Hepatocyte (in vitro differentiated cells): ENCODE data around the gene AP3B2.

ENCODE experiments used
- EZH2 ChIP-seq: fragments of 200-600 bp; sonication (generic); IDR thresholded peaks from 2 replicates; pipeline ENCODE4 v1.6.1; 2016; ENCODE audit warnings: antibody characterized with exemption, mild to moderate bottlenecking, borderline replicate concordance
- TF ChIP-seq, protein P1 (sequence below): fragments of 200-600 bp; sonication (generic); IDR thresholded peaks from 2 replicates; pipeline ENCODE4 v1.5.1; 2016; ENCODE audit warnings: antibody characterized with exemption, mild to moderate bottlenecking; ENCODE audit not compliant: poor library complexity

DNA sequence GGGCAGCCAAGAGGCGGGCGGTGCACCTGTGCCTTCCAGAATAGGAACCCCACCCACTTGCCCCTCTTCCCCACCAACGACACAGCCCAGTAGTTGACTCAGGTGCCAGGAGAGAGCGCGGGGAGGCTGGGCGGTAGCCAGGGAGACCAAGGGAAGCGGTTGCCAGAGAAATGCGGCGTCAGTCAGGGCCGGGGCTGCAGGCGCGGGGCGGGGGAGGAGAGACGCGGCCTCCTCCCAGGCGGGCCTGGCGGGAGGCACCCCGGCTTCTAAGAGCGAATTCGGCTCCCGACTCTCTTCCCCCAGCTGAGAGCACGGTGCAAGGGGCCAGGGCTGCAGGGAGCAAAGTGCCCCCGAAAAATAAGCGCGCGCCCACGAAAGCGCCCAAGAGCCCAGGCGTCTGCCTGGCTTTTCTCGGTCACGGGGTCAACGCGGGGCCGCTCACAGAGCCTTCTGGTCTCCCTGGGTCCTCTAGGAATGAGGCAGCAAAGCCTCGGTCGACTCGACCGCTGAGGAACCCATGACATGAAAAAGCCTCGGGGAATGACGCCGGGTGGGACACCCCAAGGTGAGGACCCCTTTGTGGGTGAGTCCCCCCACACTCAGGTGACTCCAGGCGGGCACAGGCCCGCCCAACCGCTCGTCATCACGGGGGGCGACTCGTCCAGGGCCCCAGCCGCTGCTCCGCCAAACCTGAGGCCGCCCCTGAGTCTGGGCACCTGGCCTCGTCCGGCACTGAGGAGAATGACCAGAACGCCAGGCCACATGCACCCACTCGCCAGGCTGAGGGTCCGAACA lies 63.2 kb downstream of the AP3B2 start:
- TF ChIP-seq, protein P1, sequence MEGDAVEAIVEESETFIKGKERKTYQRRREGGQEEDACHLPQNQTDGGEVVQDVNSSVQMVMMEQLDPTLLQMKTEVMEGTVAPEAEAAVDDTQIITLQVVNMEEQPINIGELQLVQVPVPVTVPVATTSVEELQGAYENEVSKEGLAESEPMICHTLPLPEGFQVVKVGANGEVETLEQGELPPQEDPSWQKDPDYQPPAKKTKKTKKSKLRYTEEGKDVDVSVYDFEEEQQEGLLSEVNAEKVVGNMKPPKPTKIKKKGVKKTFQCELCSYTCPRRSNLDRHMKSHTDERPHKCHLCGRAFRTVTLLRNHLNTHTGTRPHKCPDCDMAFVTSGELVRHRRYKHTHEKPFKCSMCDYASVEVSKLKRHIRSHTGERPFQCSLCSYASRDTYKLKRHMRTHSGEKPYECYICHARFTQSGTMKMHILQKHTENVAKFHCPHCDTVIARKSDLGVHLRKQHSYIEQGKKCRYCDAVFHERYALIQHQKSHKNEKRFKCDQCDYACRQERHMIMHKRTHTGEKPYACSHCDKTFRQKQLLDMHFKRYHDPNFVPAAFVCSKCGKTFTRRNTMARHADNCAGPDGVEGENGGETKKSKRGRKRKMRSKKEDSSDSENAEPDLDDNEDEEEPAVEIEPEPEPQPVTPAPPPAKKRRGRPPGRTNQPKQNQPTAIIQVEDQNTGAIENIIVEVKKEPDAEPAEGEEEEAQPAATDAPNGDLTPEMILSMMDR = no peak
- TF ChIP-seq EZH2 = peak; percentile 54
